OCI-LY1 (cell line): Measurements from ENCODE around the gene OR10A6.

Experiments used
- H2AFZ ChIP-seq: fragments of 200-600 bp; sonication (generic), shearing (Covaris generic); 2 replicates; pipeline ENCODE4 v1.6.0; 2014; ENCODE audit warnings: antibody characterized with exemption, mild to moderate bottlenecking, low read length
- H3F3A ChIP-seq: fragments of 200-600 bp; sonication (generic), shearing (Covaris generic); 2 replicates; pipeline ENCODE4 v1.6.0; 2014; ENCODE audit warnings: mild to moderate bottlenecking, antibody characterized with exemption, low read length, moderate library complexity; ENCODE audit not compliant: insufficient read depth
- H3K27ac ChIP-seq: fragments of 200-600 bp; sonication (generic); 2 replicates; pipeline ENCODE4 v1.5.1; 2014; ENCODE audit warnings: low read length, mixed run types, mild to moderate bottlenecking, low read depth; ENCODE audit not compliant: poor library complexity, severe bottlenecking
- H3K27me3 ChIP-seq: fragments of 200-600 bp; sonication (generic); 2 replicates; pipeline ENCODE4 v1.6.0; 2014; ENCODE audit warnings: antibody characterized with exemption, mild to moderate bottlenecking, low read length, moderate library complexity; ENCODE audit not compliant: insufficient read depth
- H3K36me3 ChIP-seq: fragments of 200-600 bp; sonication (generic); 2 replicates; pipeline ENCODE4 v1.6.1; 2014; ENCODE audit warnings: mild to moderate bottlenecking, antibody characterized with exemption, low read length, moderate library complexity, mixed read lengths; ENCODE audit not compliant: insufficient read depth
- H3K4me1 ChIP-seq: fragments of 200-600 bp; sonication (generic); 2 replicates; pipeline ENCODE4 v1.5.1; 2014; ENCODE audit warnings: mild to moderate bottlenecking, low read length, moderate library complexity; ENCODE audit not compliant: insufficient read depth, severe bottlenecking
- H3K4me2 ChIP-seq: fragments of 200-600 bp; sonication (generic), shearing (Covaris generic); 2 replicates; pipeline ENCODE4 v1.6.1; 2014; ENCODE audit warnings: low read length
- H3K4me3 ChIP-seq: fragments of 200-600 bp; sonication (generic); 2 replicates; pipeline ENCODE4 v1.5.1; 2014; ENCODE audit warnings: low read length, low read depth, mild to moderate bottlenecking, mixed read lengths; ENCODE audit not compliant: poor library complexity, severe bottlenecking
- H3K79me2 ChIP-seq: fragments of 200-600 bp; shearing (Covaris generic); 2 replicates; pipeline ENCODE4 v1.6.1; 2016; ENCODE audit warnings: mixed run types, low read length, mixed read lengths; ENCODE audit not compliant: insufficient read depth
- H3K9ac ChIP-seq: fragments of 200-600 bp; sonication (generic), shearing (Covaris generic); 2 replicates; pipeline ENCODE4 v1.6.1; 2014; ENCODE audit warnings: mild to moderate bottlenecking, low read length, mixed read lengths
- H3K9me2 ChIP-seq: fragments of 200-600 bp; sonication (generic), shearing (Covaris generic); 2 replicates; pipeline ENCODE4 v1.6.1; 2014; ENCODE audit warnings: low read depth, mild to moderate bottlenecking, low read length, mixed read lengths
- H3K9me3 ChIP-seq: fragments of 200-600 bp; shearing (Covaris generic); 2 replicates; pipeline ENCODE4 v1.6.1; 2014; ENCODE audit warnings: low read length, mixed read lengths
- H4K20me1 ChIP-seq: fragments of 200-600 bp; sonication (generic), shearing (Covaris generic); 2 replicates; pipeline ENCODE4 v1.6.0; 2016; ENCODE audit warnings: mild to moderate bottlenecking, low read length; ENCODE audit not compliant: insufficient read depth
- CTCF ChIP-seq: fragments of 200-600 bp; sonication (generic), shearing (Covaris generic); IDR thresholded peaks from 2 replicates; pipeline ENCODE4 v1.5.1; 2017; ENCODE audit warnings: mild to moderate bottlenecking, antibody characterized with exemption, low read length, moderate library complexity, mixed read lengths
- EZH2 ChIP-seq: fragments of 200-600 bp; sonication (generic), shearing (Covaris generic); IDR thresholded peaks from 2 replicates; pipeline ENCODE4 v1.8.0; 2017; ENCODE audit warnings: borderline replicate concordance, mixed run types, mild to moderate bottlenecking, antibody characterized with exemption, low read length, moderate library complexity, mixed read lengths

Gene OR10A6

GRCh38 chr11:7968686-7969085 is 37.6 kb upstream of the OR10A6 start:
- Histone ChIP-seq H3K4me1 (peaks cover 7% of the 10 kb centered on the region), H3K79me2 (no peaks in the 10 kb centered on the region), H3K4me2 (no peak overlapping the region), H3K27ac (no peak overlapping the region), H3K4me3 (no peak overlapping the region), H2AFZ (no peak overlapping the region), H4K20me1 (no peaks in the 10 kb centered on the region), H3K9me2 (no peaks in the 10 kb centered on the region), H3K36me3 (no peaks in the 10 kb centered on the region), H3K9ac (no peak overlapping the region), H3K9me3 (no peaks in the 10 kb centered on the region), H3F3A (no peaks in the 10 kb centered on the region), H3K27me3 (no peaks in the 10 kb centered on the region)
- TF ChIP-seq CTCF (no peak), EZH2 (no peak)

GRCh38 chr11:7967826-7968225 is 36.8 kb upstream of the OR10A6 start:
- Histone ChIP-seq H3K4me2 (no peak overlapping the region), H2AFZ (no peak overlapping the region), H3K79me2 (no peaks in the 10 kb centered on the region), H3K27me3 (no peaks in the 10 kb centered on the region), H3K4me1 (peaks cover 7% of the 10 kb centered on the region), H3K4me3 (no peak overlapping the region), H3K27ac (no peak overlapping the region), H3K9me2 (no peaks in the 10 kb centered on the region), H3F3A (no peaks in the 10 kb centered on the region), H3K9ac (no peak overlapping the region), H4K20me1 (no peaks in the 10 kb centered on the region), H3K9me3 (no peaks in the 10 kb centered on the region), H3K36me3 (no peaks in the 10 kb centered on the region)
- TF ChIP-seq CTCF: no peak
- no peak for TF ChIP-seq EZH2

- Histone ChIP-seq H3K4me2 (no peak overlapping the region), H3K4me1 (peaks cover 7% of the 10 kb centered on the region), H2AFZ (no peak overlapping the region), H3K36me3 (no peaks in the 10 kb centered on the region), H3K9ac (no peak overlapping the region), H3K27me3 (no peaks in the 10 kb centered on the region), H3K27ac (no peak overlapping the region), H3K9me3 (no peaks in the 10 kb centered on the region), H3K79me2 (no peaks in the 10 kb centered on the region), H3F3A (no peaks in the 10 kb centered on the region), H4K20me1 (no peaks in the 10 kb centered on the region), H3K4me3 (no peak overlapping the region), H3K9me2 (no peaks in the 10 kb centered on the region)
- TF ChIP-seq EZH2 (no peak), CTCF (no peak)
Observed at GRCh38 chr11:7967097-7967496, 36.0 kb upstream of the OR10A6 start.
